ENCODE data around the gene DAG1. TPM values are rescaled to one million over a fixed set of nuclear protein-coding genes. Genes with fewer than 3 reads are reported as not detected.

DAG1 gene
- total and polyA plus RNA-seq, 10 of the 15 experiments (the other 5 are each of a cell fraction or from before 2014, with no cell fraction given): 0.33 to 16.3 (median 9.2) TPM

- TF ChIP-seq, protein P1, sequence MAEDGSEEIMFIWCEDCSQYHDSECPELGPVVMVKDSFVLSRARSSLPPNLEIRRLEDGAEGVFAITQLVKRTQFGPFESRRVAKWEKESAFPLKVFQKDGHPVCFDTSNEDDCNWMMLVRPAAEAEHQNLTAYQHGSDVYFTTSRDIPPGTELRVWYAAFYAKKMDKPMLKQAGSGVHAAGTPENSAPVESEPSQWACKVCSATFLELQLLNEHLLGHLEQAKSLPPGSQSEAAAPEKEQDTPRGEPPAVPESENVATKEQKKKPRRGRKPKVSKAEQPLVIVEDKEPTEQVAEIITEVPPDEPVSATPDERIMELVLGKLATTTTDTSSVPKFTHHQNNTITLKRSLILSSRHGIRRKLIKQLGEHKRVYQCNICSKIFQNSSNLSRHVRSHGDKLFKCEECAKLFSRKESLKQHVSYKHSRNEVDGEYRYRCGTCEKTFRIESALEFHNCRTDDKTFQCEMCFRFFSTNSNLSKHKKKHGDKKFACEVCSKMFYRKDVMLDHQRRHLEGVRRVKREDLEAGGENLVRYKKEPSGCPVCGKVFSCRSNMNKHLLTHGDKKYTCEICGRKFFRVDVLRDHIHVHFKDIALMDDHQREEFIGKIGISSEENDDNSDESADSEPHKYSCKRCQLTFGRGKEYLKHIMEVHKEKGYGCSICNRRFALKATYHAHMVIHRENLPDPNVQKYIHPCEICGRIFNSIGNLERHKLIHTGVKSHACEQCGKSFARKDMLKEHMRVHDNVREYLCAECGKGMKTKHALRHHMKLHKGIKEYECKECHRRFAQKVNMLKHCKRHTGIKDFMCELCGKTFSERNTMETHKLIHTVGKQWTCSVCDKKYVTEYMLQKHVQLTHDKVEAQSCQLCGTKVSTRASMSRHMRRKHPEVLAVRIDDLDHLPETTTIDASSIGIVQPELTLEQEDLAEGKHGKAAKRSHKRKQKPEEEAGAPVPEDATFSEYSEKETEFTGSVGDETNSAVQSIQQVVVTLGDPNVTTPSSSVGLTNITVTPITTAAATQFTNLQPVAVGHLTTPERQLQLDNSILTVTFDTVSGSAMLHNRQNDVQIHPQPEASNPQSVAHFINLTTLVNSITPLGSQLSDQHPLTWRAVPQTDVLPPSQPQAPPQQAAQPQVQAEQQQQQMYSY (CRISPR knock-in tag; IDR thresholded peaks at IDR 0.05): no peak
- no peak for TF ChIP-seq SREBF1 (IDR thresholded peaks at IDR 0.05; ENCODE audit: low read length)
- TF ChIP-seq SREBF2 (IDR thresholded peaks at IDR 0.05; ENCODE audit: low read length): no peak
- TF ChIP-seq, protein P2, sequence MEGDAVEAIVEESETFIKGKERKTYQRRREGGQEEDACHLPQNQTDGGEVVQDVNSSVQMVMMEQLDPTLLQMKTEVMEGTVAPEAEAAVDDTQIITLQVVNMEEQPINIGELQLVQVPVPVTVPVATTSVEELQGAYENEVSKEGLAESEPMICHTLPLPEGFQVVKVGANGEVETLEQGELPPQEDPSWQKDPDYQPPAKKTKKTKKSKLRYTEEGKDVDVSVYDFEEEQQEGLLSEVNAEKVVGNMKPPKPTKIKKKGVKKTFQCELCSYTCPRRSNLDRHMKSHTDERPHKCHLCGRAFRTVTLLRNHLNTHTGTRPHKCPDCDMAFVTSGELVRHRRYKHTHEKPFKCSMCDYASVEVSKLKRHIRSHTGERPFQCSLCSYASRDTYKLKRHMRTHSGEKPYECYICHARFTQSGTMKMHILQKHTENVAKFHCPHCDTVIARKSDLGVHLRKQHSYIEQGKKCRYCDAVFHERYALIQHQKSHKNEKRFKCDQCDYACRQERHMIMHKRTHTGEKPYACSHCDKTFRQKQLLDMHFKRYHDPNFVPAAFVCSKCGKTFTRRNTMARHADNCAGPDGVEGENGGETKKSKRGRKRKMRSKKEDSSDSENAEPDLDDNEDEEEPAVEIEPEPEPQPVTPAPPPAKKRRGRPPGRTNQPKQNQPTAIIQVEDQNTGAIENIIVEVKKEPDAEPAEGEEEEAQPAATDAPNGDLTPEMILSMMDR (IDR thresholded peaks at IDR 0.05 in 2 of 3, conservative IDR thresholded peaks at IDR 0.05 in 1 of 3; ENCODE audit: control insufficient read depth in 2 of 3, extremely low read depth in 1 of 3, insufficient read depth in 1 of 3, low read depth in 3 of 3, low read length in 3 of 3): no peak
- no peak for TF ChIP-seq ZNF384 (IDR thresholded peaks at IDR 0.05; ENCODE audit: borderline replicate concordance, low read depth, low read length)
- TF ChIP-seq ZNF207 (IDR thresholded peaks at IDR 0.05; ENCODE audit: borderline replicate concordance): no peak
- TF ChIP-seq RAD51 (IDR thresholded peaks at IDR 0.05): no peak
- TF ChIP-seq BRCA1 (IDR thresholded peaks at IDR 0.05; ENCODE audit: low read depth, low read length): no peak
- no peak for TF ChIP-seq STAT3 (IDR thresholded peaks at IDR 0.05; ENCODE audit: low read depth, low read length)
- no peak for TF ChIP-seq SIX5 (IDR thresholded peaks at IDR 0.05; ENCODE audit: low read depth, low read length, severe bottlenecking)
- no peak for TF ChIP-seq ZBED1 (IDR thresholded peaks at IDR 0.05; ENCODE audit: borderline replicate concordance)
- no peak for TF ChIP-seq POLR2A (IDR thresholded peaks at IDR 0.05; ENCODE audit: low read depth, low read length)
- TF ChIP-seq ZSCAN29 (IDR thresholded peaks at IDR 0.05): no peak
- TF ChIP-seq JUND (IDR thresholded peaks at IDR 0.05; ENCODE audit: low read depth, low read length): no peak
- TF ChIP-seq SUZ12 (IDR thresholded peaks at IDR 0.05; ENCODE audit: unreplicated experiment): no peak
- no peak for TF ChIP-seq MAX (IDR thresholded peaks at IDR 0.05; ENCODE audit: low read depth, low read length)
- no peak for TF ChIP-seq LARP7 (IDR thresholded peaks at IDR 0.05)
- no peak for TF ChIP-seq SMC3 (IDR thresholded peaks at IDR 0.05; ENCODE audit: borderline replicate concordance, low read length)
Measured at GRCh38 chr3:49513494-49514124, 43.5 kb downstream of the DAG1 start (continued).

Measured in GM12878 (cell line).